Smooth muscle cell of bladder (primary cell): ENCODE data around the gene ZFPL1. TPM values are rescaled to one million over a fixed set of nuclear protein-coding genes. Genes with fewer than 3 reads are reported as not detected.

Experiments
- total RNA-seq: library from RNA; depleted of rRNA; stranded (reverse); fragments of >200 nt; gene quantifications from 2 replicates; pipeline ENCODE4 v1.2.3, GENCODE V29; 2014

ZFPL1 gene
- total RNA-seq: 36.1 and 36.6 TPM in 2 replicates

DNA sequence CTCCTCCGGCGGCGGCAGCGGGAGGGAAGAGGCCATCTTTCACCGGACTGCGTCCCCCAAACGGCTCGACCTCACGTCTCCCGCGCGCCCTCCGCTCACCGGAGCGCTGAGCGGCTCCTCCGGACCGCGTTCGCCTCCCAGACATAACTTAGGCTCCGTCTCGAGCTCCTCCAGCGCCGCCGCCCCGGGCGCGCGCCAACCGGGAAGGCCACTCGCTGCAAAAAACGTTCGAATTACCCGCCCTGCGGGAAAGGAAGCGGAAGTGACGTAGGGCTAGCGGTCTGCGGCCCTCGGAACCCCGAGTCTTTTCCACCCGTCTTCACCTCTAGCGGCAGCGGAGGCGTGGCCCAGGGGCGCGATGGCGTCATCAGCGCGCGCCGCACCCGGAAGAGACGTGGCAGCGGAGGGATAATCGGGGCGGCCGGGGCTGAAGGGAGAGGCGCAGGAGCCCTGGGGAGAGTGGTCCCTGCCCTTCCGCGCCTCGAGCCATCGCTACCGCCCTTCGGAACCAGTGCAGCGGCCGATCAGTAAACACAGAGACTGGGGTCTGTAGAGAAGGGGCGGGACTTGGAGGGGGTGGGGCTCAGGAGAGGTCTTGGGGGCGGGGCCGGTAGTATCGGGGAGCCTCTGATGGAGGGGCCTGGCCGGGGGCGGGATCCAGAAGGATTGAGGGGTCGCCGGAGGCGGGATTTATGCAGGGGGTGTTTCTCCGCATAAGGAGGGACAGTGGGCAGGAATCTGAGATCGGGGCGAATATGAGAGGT is at the start of gene ZFPL1, which contains the start of gene CDCA5:
TSS of gene ZFPL1 (plus strand) at position 389 of the 764 bp plus-strand sequence. CDS start 477 bp downstream, outside the sequence.
TSS of gene CDCA5 (minus strand) at position 207 of the 764 bp plus-strand sequence. CDS start at position 145, 62 bp downstream.

GRCh38 chr11:65040847-65041622 is 43.0 kb upstream of the ZFPL1 start, which contains the start of gene SAC3D1:
Gene SAC3D1 (plus strand): TSS chr11:65041210. CDS start chr11:65041293, 83 bp downstream.

GRCh38 chr11:65058419-65059054 is 25.5 kb upstream of the ZFPL1 start, which contains the start of gene NAALADL1:
Gene NAALADL1 (minus strand): TSS chr11:65058553. CDS start chr11:65058521, 32 bp downstream.

DNA sequence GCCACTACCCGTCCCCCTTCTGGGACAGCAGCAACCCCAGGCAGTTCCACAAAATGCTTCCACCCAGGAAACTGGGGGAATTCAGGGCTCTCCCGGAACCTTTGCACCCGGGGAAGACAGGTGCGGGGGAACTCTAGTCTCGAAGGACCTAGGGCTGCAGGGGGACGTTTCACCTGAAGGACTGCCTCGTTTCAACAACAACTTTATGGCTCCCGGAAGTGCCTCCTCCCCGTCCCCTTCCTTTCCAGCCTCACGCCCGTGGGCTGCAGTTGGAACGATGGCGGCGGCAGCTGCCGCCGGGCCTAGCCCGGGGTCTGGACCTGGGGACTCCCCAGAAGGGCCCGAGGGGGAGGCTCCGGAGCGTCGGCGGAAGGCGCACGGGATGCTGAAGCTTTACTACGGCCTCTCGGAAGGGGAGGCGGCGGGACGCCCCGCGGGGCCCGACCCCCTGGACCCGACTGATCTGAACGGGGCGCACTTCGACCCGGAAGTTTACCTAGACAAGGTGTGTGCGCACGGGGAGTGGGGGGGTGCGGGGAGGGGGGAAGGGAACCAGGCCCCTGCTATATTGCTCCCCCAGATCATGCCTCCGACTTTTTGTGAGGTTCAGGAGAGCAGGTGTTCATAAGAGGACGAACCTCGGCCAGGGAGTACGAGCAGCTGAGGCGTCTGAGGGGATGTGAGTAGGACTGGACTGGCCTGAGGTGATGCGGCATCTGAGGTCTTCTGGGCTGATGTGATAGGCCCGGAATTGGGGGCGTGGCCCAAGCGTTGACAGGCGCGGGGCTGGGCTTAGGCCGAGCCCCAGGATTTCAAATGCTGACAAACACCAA is 12.2 kb downstream of the ZFPL1 start, which contains the start of gene VPS51:
TSS of gene VPS51 (plus strand) at position 241 of the 833 bp plus-strand sequence. CDS start at position 278, 37 bp downstream.

DNA sequence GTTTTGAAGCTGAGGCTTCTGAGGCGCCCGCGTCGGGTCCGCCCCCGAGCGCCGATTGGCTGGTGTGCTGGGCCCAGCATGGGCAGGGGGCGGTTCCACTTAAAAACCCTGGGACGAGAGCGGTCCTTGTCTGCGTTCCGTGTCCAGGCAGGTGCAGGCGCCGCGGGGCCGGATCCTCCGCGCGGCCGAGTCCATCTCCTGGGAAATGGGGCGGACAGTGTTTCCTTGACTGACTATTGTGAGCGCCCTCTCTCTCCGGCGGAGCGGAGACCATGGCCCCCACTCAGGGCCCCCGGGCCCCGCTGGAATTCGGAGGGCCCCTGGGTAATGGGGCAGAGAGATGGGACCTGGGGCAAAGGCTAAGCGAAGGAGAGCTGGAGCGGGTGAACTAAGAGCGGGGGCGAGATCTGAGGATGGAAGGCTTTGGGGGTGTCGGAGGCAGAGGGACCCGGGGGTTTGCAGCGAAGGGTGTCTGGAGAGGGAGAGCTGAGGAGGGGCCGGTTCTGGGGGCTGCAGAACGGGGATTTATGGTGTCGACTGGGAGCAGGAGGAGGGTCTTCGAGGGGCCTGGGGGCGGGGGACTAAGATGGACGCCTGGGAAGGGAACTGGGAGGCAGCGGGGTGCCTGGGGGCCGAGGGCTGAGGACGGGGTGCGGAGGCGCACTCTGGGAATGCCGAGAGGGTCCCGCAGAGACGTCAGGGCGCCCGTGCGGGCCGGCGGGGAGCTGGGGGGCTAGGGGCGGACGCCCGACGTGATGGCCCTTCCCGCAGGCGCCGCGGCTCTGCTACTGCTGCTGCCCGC is 27.9 kb downstream of the ZFPL1 start, which contains the start of gene TM7SF2:
TSS of gene TM7SF2 (plus strand) at position 129 of the 802 bp plus-strand sequence. CDS start at position 273, 144 bp downstream.

DNA sequence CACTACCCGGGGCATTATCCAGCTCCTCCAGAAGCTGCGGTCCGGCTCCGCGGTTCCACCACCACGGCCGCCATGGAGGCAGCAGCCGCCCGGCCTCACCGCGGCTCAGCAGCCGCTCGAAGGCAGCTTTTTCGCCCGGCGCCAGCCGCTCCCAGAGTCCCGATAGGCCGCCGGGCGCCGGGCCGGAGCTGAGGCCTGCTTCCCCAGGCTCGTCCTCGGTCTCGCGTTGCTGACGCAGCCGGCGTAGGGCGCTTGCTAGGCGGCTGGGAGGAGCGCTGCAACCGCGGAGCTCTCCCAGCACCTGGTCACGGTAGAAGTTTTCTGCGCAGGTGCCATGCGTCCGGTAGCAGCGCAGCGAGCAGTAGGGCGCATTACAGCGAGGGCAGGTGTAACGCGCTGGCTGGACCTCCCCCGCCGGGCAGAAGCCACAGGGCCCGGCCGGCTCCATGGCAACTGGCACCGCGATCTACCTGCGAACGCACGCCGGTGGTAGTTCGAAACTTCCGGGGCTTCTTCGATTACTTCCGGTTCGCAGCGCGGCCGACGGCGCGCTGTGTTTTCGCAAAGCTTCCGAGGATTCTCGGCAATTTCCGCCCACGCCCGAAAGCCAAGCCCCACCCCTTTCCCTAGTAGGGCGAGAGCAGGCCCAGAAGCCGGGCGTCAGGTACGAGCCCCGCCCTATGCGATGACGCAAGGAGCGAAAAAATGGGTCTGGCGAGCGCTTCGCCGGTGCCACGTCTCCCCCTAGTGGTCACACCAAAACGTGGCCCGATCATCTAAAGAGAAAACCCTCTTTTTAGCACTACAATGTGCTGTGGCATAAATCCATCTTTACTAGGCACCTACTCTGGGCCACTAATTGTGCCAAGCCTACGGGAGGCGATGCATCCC is 33.4 kb downstream of the ZFPL1 start, which contains the start of gene ZNHIT2:
TSS of gene ZNHIT2 (minus strand) at position 496 of the 891 bp plus-strand sequence. CDS start at position 448, 48 bp downstream.

GRCh38 chr11:65121865-65122696 is 38.1 kb downstream of the ZFPL1 start, which contains the start of the genes FAU and MRPL49:
Gene FAU (minus strand): TSS chr11:65122134. CDS start chr11:65121813, 321 bp downstream.
Gene MRPL49 (plus strand): TSS chr11:65122321. CDS start chr11:65122347, 26 bp downstream.

GRCh38 chr11:65134240-65134951 is 50.4 kb downstream of the ZFPL1 start, which contains the start of gene SYVN1:
Gene SYVN1 (minus strand): TSS chr11:65134519. CDS start chr11:65133601, 918 bp downstream.

Other genes starting within 250 kb of the ZFPL1 start
- gene CDC42BPG, start 239.6 kb upstream of the ZFPL1 start, total RNA-seq: under 0.01 TPM in 2 replicates
- 48.1 and 54.9 TPM in 2 replicates for gene EHD1, start 205.6 kb upstream of the ZFPL1 start, total RNA-seq
- gene ATG2A, start 167.0 kb upstream of the ZFPL1 start, total RNA-seq: 6.5 and 8.0 TPM in 2 replicates
- 6.7 and 11.2 TPM in 2 replicates for gene PPP2R5B, start 159.5 kb upstream of the ZFPL1 start, total RNA-seq
- gene GPHA2, start 148.3 kb upstream of the ZFPL1 start, total RNA-seq: not detected in 2 replicates
- not detected in 2 replicates for gene MAJIN, start 112.1 kb upstream of the ZFPL1 start, total RNA-seq
- 0.37 and 0.71 TPM in 2 replicates for gene BATF2, start 87.3 kb upstream of the ZFPL1 start, total RNA-seq
- gene ARL2, start 70.1 kb upstream of the ZFPL1 start, total RNA-seq: 77.1 and 85.5 TPM in 2 replicates
- gene SNX15, start 56.8 kb upstream of the ZFPL1 start, total RNA-seq: 4.8 and 6.9 TPM in 2 replicates
- gene SAC3D1, start 43.0 kb upstream of the ZFPL1 start, total RNA-seq: 5.0 and 6.4 TPM in 2 replicates
- gene NAALADL1, start 25.7 kb upstream of the ZFPL1 start, total RNA-seq: 23.9 and 27.7 TPM in 2 replicates
- 0.85 and 1.2 TPM in 2 replicates for gene CDCA5, start 182 bp upstream of the ZFPL1 start, total RNA-seq
- gene VPS51, start 12.0 kb downstream of the ZFPL1 start, total RNA-seq: 150 and 176 TPM in 2 replicates
- gene TM7SF2, start 27.6 kb downstream of the ZFPL1 start, total RNA-seq: 22.8 and 28.9 TPM in 2 replicates
- 6.3 and 7.5 TPM in 2 replicates for gene ZNHIT2, start 33.5 kb downstream of the ZFPL1 start, total RNA-seq
- gene FAU, start 37.9 kb downstream of the ZFPL1 start, total RNA-seq: 477 and 542 TPM in 2 replicates
- 34.8 and 41.3 TPM in 2 replicates for gene MRPL49, start 38.1 kb downstream of the ZFPL1 start, total RNA-seq
- gene SYVN1, start 50.3 kb downstream of the ZFPL1 start, total RNA-seq: 16.8 and 18.1 TPM in 2 replicates
- gene SPDYC, start 86.0 kb downstream of the ZFPL1 start, total RNA-seq: not detected in 2 replicates
- gene CAPN1, start 97.7 kb downstream of the ZFPL1 start, total RNA-seq: 65.3 and 72.6 TPM in 2 replicates
- gene POLA2, start 177.7 kb downstream of the ZFPL1 start, total RNA-seq: 1.4 and 1.5 TPM in 2 replicates
- gene CDC42EP2, start 230.6 kb downstream of the ZFPL1 start, total RNA-seq: 15.0 and 23.2 TPM in 2 replicates
- 26.5 and 27.7 TPM in 2 replicates for gene DPF2, start 249.6 kb downstream of the ZFPL1 start, total RNA-seq